NCI-H128 (cell line): ENCODE data around the gene PTPRQ.
"Not testable (repeated sequence)": the region's sequence is repeated elsewhere in the genome, so short reads cannot be mapped to it uniquely, and the experiment has no call there.

Source experiments
- DNase-seq: peaks from one replicate; lab custom pipeline; 2025; ENCODE audit not compliant: unreplicated experiment; lab: John Stamatoyannopoulos, UW

The PTPRQ gene

GRCh38 chr12:80472236-80472635, 28.2 kb downstream of the PTPRQ start:
- DNase-seq = no peak

- peak; percentile 3 for DNase-seq
These were observed 29.0 kb downstream of the PTPRQ start for GRCh38 chr12:80472911-80473500.

DNA sequence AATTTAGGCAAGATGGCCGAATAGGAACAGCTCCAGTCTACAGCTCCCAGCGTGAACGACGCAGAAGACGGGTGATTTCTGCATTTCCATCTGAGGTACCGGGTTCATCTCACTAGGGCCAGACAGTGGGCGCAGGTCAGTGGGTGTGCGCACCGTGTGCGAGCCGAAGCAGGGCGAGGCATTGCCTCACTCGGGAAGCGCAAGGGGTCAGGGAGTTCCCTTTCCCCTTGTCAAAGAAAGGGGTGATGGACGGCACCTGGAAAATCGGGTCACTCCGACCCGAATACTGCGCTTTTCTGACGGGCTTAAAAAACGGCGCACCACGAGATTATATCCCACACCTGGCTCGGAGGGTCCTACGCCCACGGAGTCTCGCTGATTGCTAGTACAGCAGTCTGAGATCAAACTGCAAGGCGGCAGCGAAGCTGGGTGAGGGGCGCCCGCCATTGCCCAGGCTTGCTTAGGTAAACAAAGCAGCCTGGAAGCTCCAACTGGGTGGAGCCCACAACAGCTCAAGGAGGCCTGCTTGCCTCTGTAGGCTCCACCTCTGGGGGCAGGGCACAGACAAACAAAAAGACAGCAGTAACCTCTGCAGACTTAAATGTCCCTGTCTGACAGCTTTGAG, 33.6 kb downstream of the PTPRQ start:
- DNase-seq = not testable (repeated sequence)

- DNase-seq = no peak
These were observed 40.7 kb downstream of the PTPRQ start for GRCh38 chr12:80484746-80485145.

- DNase-seq = no peak
These were observed 41.4 kb downstream of the PTPRQ start for GRCh38 chr12:80485222-80485987.

DNA sequence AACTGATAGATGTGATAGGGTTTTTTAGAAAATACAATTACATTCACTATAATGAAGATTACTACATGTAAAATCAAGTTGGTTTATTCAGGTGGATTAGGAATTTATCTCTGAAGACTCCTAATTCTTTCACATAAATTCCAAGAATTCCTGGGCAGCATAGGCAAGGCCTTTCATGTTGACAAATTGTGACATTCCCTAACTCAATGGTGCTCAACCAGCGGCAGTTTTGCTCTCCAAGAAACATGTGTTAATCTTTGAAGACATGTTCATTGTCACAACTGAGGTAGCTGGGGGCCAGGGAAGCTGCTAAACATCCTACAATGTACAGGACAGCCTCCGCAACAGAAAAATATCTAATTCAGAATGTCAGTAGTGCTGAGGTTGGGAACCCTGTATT, 46.3 kb downstream of the PTPRQ start:
- DNase-seq = no peak

- DNase-seq = no peak
These were observed 47.1 kb downstream of the PTPRQ start for GRCh38 chr12:80491166-80491565.

DNA sequence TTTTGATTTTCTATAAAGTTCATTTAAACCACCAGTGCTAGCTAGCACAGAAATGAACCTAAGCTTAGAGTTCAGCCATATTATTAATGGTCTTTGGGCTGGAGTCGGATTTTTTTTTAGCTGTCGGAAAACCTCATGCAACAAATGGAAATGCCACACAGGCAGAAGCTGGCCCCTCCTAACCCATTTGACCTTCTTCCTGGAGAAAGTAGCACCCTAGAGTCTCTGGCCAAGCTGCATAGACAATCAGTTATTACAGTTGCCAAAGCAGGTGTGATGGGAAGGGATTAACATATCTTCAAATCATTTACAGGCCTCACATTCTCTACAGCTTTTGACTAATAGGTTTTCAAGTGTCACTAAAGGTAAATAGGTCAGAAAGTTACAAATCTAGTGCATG, 49.4 kb downstream of the PTPRQ start:
- DNase-seq = no peak

DNA sequence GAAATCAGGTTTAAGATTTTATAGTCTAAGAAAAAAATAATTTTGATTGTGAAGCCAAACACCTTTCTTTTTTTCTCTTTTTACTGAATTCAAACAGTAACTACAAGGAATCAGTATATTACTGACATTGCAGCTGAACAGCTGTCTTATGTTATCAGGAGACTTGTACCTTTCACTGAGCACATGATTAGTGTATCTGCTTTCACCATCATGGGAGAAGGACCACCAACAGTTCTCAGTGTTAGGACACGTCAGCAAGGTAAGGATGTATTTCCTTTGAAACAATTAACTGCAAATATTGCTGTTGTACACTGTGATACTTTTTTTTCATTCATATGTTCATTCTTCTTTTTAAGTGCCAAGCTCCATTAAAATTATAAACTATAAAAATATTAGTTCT, 50.8 kb downstream of the PTPRQ start:
- no peak for DNase-seq

GRCh38 chr12:80498059-80498728, 54.2 kb downstream of the PTPRQ start:
- DNase-seq = no peak

DNA sequence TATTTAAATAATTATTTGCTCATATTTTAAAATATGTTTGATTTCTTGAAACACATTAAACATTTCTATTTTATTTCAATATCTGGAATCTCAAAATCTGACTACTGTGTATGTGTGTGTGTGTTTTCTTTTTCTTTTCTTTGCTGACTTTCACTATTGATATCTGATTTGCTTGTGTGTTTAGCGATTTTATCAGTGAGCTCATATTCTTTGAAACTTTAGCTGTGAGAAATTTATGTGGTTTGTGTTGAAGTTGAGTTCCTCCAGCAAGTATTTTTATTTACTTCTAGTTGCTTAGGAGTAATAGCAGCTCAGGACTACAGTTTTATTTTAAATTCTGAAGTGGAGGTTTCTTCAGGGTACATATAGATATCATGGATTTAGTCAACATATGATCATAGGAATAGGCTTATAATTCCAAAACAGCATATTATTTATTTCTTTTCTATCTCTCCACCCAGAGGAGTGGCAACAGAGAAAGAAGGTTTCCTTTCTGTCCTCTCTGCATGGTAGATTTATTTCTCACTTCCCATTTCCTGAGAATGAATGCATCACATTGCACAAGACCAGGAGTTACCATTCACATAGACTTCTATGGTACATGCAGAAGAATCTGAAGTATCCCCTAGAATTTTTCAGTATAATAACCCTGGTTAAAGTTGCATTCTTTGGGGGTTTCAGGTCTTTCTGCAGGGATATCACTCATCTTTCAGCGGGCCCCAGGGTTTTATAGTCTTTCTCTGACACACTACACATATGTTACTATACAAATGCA, 60.5 kb downstream of the PTPRQ start:
- DNase-seq = no peak

DNA sequence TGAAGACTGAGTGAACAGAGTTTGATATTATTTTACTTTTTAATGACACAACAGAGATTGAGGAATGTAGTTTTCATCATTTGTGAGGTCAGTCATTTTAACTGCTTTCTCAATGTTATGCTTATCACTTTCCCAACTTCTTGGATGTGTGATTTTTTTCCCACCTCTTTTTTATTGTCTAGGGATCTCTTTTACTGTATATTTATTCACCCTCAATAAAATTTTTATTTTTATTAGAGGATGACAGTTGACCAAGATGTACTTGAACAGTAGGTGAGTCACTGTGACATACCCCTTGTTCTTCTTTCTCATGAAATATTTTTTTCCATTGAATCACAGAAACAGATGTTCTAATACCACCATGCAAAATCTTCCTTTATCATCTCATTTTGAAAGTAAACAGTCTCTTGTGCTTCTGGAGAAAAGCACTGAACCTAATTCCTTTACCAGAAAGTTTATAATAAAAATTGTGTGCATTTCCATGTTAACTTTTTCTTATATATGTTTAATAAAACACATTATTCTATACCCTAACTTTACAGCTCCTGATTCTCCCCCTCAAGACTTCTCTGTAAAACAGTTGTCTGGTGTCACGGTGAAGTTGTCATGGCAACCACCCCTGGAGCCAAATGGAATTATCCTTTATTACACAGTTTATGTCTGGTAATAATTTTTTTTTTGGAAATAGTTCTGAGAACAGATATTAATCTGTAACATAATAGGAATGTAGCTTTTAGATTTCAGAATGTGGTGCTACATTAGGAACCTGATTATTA, 65.9 kb downstream of the PTPRQ start:
- DNase-seq = no peak

DNA sequence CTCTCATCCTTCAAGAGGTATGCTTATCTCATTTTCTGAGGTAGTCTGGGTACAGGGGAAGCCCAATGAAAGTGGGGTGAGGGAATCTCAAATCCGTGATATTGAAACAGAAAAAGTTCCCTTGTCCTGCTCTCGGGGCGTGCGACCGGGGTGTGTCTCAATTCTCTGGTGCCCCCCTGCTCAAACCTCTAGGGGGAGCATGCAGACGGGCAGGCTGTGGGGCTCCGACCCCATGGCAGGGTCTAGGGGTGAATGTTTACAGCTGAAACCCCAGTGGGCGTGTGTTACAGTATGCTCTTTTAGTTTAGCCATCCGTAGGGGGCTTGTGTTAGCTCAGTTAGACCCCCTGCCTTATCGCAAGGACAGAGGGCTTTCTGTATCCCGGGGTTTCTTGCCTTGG, 68.7 kb downstream of the PTPRQ start:
- DNase-seq = no peak

DNA sequence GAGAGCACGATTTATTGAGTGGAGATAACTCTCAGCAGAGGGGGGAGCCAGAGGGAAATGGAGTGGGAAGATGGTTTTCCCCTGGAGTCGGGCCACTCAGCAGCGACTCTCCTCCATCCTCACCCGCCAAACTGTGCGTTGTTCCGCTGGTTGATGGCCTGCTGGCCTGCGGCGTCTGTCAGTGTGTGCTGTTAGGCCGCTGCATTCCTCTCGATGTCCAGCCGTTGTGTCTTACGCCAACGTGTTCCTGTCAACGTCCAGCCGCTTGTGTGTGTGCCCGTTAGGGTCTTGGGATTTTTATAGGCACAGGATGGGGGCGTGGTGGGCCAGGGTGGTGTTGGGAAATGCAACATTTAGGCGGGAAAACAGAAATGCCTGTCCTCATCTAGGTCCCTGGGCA, 69.2 kb downstream of the PTPRQ start:
- DNase-seq = no peak

GRCh38 chr12:80517655-80518054, 73.6 kb downstream of the PTPRQ start:
- DNase-seq = no peak

DNA sequence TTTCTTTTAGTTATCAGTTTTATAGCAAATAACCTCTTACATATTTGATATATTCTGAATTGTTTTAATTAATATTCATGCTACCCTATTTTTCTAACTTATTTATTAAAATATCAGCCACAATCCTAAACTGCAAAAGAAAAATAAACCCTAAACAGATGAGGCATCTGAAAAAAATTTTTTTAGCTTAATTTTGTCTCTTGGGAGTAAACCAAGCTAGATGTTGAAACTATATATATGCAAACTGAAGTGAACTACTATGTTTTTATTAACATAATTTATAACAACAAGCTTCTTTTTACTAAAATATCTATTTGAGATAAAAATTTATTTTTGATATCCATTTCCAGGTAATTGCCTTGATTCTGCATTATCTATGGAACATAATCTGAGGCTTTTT, 87.6 kb downstream of the PTPRQ start:
- DNase-seq = no peak

GRCh38 chr12:80539029-80539428, 95.0 kb downstream of the PTPRQ start:
- DNase-seq = no peak

GRCh38 chr12:80549298-80549697, 105.3 kb downstream of the PTPRQ start:
- DNase-seq = no peak

DNA sequence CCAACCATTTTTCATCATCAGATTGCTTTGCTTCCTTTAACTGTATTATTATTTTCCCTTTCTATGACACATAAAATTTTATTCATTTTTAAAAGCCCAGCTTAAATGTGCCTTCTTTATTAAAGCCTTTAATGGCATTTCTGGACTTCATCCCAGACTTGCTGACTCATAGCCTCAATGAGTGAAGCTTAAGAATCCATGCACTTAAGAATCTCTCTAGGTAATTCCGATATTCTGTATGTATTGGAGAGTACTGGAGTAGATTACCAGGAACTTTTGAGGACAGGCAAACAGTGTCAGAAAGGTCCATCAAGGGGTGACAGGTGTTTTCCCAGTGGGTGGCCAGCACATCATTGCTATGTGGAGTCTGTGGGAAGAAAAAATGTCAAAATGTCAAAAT, 107.9 kb downstream of the PTPRQ start:
- DNase-seq = no peak

DNA sequence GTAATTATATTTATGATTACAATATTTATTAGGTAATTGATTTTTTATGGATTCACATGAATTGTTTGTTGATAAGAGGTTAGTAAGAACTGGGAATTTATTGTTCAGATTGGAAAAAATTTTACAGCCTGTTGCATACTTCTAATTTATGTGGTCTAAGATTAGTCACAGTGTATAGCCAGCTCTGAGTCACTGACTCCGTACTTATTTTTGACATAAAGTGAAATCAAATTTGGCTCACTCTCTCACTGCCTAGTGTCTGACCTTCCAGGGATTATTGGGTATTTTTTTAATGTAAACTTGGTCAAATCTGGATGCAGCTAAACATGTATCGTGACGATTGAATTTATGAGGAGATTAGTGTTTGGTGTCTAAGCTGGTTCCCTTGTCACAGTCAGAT, 109.3 kb downstream of the PTPRQ start:
- DNase-seq = no peak
